ENCODE data around the gene EVA1B. TPM values are rescaled to one million over a fixed set of nuclear protein-coding genes. Genes with fewer than 3 reads are reported as not detected.

The EVA1B gene
- total and polyA plus RNA-seq, 2 of the 13 experiments (the other 11 are each of a cell fraction or from before 2014, with no cell fraction given), result 3.9 to 6.6 TPM

GRCh38 chr1:36306210-36306901 is 17.1 kb downstream of the EVA1B start, which contains the start of gene SH3D21 (continued):
- TF ChIP-seq HOXA7 (CRISPR knock-in tag; IDR thresholded peaks at IDR 0.05) (no peak), ZSCAN21 (CRISPR knock-in tag; IDR thresholded peaks at IDR 0.05; ENCODE audit: borderline replicate concordance) (peak; percentile 46; the same call in 1 of the 2 replicates), ZNF20 (CRISPR knock-in tag; IDR thresholded peaks at IDR 0.05) (no peak), ZNF10 (CRISPR knock-in tag; IDR thresholded peaks at IDR 0.05; ENCODE audit: borderline replicate concordance, low read depth) (no peak), GRHL1 (CRISPR knock-in tag; conservative IDR thresholded peaks at IDR 0.05) (no peak), REPIN1 (CRISPR knock-in tag; IDR thresholded peaks at IDR 0.05; ENCODE audit: borderline replicate concordance, low read depth) (peak; percentile 44), ERF (CRISPR knock-in tag; IDR thresholded peaks at IDR 0.05) (peak; percentile 28; the same call in 1 of the 2 replicates), MIER2 (CRISPR knock-in tag; IDR thresholded peaks at IDR 0.05) (no peak), NCOA2 (CRISPR knock-in tag; IDR thresholded peaks at IDR 0.05) (no peak), CCAR2 (optimal IDR thresholded peaks at IDR 0.05; ENCODE audit: low read depth, low read length) (no peak), ZNF609 (CRISPR knock-in tag; IDR thresholded peaks at IDR 0.05; ENCODE audit: borderline replicate concordance) (no peak), ARID3A (IDR thresholded peaks at IDR 0.05; ENCODE audit: low read depth, low read length) (no peak), ZNF224 (CRISPR knock-in tag; IDR thresholded peaks at IDR 0.05) (no peak), ZNF331 (CRISPR knock-in tag; IDR thresholded peaks at IDR 0.05) (no peak), PATZ1 (CRISPR knock-in tag; IDR thresholded peaks at IDR 0.05) (peak; percentile 63; the same call in 1 of the 2 replicates), IKZF1 (IDR thresholded peaks at IDR 0.05) (no peak), SOX5 (CRISPR knock-in tag; IDR thresholded peaks at IDR 0.05; ENCODE audit: borderline replicate concordance) (no peak), SP2 (CRISPR knock-in tag; IDR thresholded peaks at IDR 0.05) (no peak), NCOA1 (CRISPR knock-in tag; IDR thresholded peaks at IDR 0.05) (no peak)
